Left ventricle myocardium superior (tissue), 1 donor: Measurements from ENCODE around the gene OSBPL2. TPM values are rescaled to one million over a fixed set of nuclear protein-coding genes. Genes with fewer than 3 reads are reported as not detected.

Experiments used
- ATAC-seq: fragments of 200-7000 bp; cut with Tn5 transposase; one replicate; pipeline ENCODE4 v1.9.1; 2020; ENCODE audit warnings: mild to moderate bottlenecking, moderate library complexity
- DNase-seq: peaks from one replicate; pipeline ENCODE4 v3.0.0-alpha.2; 2020
- intact Hi-C: fragments of 100-400 bp; cut with micrococcal nuclease; formaldehyde crosslinking; loops from one replicate; pipeline ENCODE4 v1.11.0; 2022
- total RNA-seq: library from RNA; stranded (reverse); fragmentation: NEBNext Ultra II Directional; extraction: Animal tissue kit (Norgen Biotek cat#: 25700); gene quantifications from one replicate; pipeline ENCODE4 v1.2.1, GENCODE V29; 2021
- donor health status: DM: no; HTN: yes; CAD: no; lungs with severe emphysema.

Gene OSBPL2
- total RNA-seq, 1 donor from 2014 or later: 60.0 TPM

DNA sequence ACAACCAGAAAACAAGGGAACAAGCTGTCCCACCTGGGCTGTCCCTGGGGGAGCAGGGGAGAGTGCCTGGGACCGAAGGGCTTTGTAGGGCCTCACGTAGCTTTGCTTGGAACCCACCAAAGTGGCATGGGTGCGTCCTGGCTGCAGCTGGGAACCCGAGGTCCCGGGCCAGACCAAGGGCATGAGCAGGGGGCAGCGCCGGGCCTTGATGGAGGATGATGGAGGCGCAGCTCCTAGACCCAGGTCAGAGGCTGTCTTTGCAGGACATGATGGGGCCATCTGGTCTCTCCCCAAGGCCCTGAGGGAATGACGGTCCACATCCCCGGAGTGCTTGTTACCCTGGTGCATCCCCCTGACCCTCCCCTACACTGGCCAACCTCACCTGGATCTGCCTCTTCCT lies 7.6 kb upstream of the OSBPL2 start:
- ATAC-seq (no peak), DNase-seq (no peak)
- intact Hi-C loops: no loop called here

DNA sequence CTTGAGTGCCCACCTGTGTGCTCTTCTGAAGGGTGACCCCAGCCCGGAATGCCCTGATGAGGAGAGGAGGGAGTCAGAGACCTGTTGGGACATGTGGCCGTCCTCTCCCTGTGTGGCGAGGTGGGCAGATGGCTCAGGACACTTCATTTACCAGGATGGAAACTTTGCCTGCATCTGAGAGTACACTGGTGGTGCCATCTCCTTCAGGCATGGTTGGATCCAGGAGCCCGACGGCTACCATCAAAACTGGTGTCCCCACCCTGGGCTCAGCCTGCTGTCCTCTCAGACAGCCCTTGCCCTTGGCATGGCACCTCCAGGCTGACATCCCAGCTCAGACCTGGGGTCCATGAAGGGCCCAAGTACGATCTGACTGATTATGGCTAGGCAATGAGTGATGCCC lies 7.0 kb upstream of the OSBPL2 start:
- intact Hi-C loops: no loop called here
- DNase-seq (no peak), ATAC-seq (no peak)

DNA sequence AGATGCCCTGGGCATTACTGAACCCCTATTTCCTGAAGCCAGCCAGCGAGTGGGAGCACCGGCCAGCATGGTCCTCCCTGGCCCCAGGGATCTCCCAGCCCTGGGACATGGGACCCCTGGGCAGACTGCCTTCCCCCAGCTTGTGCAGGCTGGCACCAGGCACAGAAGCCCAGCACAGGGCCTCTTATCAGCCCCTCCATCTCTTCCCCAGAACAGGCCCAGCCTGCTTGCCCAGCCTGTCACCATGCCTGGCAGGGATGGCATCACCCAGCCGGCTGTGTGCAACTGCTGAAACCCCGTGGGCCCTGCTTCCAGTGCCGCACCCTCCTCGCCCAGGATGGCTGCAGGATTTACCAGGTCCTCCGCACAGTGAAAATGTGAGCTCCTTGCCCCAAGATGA lies 6.1 kb upstream of the OSBPL2 start:
- intact Hi-C loops: no loop called here
- no peak for ATAC-seq
- no peak for DNase-seq

DNA sequence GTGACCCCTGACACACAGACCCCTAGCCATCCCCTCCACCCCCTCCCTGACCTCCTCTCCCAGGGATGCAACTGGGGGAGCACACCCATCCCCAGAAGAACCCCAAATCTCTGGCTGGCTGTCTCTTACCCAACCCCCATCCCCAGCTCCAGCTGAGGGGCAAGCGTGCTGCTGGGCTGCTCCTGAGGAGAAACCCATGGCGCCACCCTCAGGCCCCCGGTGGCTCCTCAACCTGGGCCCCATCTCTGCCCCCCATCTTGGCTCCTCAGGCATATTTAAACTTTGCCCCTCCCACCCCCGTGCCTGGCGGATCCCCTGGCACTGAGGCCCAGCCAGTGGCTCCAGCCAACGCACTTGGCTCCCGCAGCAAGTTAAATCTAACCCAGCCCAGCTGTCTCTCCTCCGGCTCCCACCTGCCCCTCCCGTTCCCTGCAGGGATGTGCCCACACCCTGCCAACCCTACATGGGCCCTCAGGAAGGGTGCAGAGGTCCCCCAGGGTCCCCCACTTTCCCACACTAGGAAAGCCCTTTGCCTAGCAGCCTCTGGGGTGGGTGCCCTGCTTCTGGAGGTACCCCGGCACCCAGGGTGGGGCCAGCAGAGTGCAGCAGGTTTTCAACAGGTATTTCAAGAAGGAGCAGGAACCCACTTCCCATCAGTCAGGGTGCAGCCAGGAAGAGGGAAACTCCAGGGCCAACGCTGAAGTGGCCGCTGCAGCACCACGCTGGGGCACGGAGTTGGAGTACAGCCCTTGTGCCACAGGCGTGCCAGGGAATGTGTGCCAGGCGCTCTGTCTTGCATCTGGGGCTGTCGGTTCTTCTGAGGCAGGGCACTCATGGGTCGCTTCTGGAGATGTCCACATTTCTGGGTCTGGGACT lies 5.3 kb upstream of the OSBPL2 start:
- ATAC-seq: peak; percentile 55
- DNase-seq: peak; percentile 74
- intact Hi-C loops: no loop called here

DNA sequence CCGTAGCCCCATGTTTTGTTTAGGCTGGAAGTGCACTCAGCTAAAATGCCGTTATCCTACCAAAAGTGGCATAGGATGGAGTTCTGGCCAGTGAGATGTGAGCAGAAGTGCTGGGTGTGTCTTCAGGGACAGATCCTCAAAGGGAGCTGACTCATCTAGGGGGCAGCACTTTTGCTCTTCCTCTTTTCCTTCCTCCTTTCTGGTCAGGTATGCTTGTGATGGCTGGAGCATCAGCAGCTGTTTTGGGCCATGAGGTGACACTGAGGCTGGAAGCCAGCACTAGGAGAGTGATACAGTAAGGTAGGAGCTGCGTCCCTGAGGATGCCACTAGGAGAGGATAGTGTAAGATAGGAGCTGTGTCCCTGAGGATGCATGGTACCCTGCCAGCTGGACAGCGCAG lies 4.6 kb upstream of the OSBPL2 start:
- ATAC-seq (no peak), DNase-seq (no peak)
- intact Hi-C loops: no loop called here

DNA sequence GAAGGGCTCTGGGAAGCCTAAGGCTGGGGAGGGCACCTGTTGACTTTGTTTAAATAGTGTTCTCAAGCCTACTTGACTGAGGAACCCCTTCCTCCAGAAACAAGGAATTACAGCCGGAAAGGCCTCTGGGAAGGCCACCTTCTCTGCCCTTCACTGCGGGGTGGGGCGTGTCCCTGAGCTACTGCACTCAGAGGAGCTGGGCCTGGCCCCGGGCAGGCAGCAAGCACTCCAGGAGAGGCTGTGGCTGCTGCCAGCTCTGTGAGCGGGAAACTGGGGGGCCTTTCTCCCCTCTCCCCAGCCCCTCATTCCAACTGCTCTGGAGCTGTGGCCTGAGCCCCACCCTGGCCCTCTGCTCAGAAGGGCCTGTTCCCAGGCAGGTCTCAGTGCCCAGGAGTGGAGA lies 4.0 kb upstream of the OSBPL2 start:
- ATAC-seq (peak; percentile 50), DNase-seq (peak; percentile 72)
- intact Hi-C loops: no loop called here

DNA sequence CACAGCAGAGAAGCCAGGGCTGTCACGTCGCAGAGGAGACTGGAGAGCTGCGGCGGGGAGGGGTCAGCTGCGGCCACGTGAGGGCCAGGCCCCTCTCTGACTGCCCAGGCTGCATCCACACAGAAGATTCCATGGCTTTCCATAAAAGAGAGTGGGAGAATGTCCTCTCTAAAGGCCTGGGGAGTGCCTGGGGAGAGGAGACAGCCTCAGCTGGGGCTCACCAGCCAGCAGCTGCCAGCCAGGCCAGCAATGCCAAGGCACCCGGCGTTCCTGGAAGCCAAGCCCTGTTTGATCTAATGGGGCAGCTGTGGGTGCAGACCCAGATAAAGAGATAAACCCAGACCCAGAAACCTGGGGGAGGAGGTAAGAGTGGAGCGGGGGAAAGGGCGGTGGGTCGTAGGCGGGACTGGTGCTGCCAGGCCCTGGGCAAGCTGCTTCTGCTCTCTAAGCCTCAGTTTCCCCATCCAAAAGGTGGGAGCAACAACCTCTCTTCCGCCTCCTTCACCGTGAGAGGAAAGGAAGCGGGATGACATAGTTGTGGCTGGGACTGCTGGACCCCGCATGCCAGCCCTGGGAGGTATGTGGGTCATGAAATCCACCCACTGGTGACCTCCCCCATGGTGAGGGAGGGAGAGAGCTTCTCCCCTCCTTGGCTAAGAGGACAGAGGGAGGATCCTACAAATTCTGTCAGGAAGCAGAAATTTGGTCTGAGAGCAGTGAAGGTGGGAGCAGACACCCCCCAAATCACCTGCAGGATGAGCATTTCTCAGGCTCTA lies 3.1 kb upstream of the OSBPL2 start:
- intact Hi-C loops: no loop called here
- DNase-seq (peak; percentile 61), ATAC-seq (peak; percentile 39)

DNA sequence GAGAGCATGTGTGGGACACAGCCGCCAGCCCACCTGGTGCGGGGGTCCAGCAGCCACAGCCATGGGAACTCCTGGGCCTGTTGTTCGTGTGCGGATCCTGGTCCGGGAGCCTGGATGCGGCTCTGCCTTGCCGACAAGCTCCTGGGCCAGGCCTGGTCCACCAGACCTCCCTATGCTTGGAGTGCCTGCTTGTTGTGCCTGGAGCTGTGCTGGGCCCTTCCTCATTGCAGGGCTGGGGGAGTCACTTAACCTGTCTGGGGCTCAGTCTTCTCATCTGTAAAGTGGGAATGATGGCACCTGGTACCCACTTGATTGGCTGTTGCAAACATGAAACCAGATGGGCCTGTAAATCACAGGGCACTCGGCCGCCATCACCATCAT lies 2.6 kb upstream of the OSBPL2 start:
- DNase-seq (no peak), ATAC-seq (no peak)
- intact Hi-C loops: no loop called here

DNA sequence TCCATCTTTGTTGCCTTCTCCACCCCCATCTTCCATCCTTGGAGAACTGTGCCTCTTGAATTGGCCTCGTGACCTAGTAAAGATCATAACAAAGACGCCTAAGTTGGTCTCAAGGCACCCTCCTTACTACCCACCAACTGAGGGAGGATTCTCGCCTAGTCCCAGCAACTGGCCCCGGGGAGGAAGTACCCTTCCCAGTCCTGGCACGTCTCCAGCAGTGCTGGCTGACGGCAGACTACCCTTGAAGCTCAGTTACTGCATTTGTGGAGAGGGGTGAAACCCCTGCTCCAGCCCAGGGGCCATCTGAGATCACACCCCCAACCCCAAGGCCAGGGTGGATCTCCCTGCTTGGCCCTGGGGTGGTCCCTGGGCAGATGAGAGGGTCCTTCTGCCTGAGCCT lies 2.1 kb upstream of the OSBPL2 start:
- DNase-seq (no peak), ATAC-seq (no peak)
- intact Hi-C loops: no loop called here

DNA sequence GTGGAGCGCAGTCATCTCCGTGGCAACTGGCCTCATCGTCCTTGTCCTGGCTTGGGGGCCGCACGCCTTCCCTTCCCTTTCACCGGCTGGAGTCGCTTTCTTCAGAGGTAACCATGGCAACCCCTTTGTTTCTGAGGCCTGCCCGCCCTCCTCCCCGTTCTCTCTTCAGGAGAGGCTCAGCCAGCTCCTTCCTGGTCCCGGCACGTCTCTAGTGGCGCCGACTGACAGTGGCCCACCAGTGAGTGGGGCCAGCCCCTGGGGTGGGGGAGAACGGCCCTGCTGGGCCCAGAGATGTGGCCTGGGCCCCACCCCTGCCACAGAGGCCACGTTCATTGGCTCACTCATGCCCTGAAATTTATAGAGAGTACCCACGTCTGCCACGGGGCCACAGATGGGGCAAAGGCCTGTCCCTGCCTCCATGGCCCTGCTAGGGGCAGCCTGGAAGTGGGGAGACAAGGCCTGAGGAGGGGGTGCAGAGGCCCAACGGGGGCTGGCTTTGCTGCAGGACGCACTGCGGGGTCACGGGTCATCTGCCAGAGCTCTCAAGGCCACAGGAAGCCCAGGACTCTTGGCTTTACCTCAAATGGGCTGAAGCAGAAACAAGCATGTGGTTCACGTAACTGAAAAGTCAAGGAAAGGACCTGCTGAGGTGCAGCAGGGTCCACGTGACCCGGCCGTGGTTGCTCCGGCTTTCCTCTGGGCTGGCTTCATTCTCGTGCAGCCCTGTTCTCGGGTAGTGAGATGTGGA lies 1.4 kb upstream of the OSBPL2 start:
- intact Hi-C loops: no loop called here
- no peak for ATAC-seq
- DNase-seq: no peak

DNA sequence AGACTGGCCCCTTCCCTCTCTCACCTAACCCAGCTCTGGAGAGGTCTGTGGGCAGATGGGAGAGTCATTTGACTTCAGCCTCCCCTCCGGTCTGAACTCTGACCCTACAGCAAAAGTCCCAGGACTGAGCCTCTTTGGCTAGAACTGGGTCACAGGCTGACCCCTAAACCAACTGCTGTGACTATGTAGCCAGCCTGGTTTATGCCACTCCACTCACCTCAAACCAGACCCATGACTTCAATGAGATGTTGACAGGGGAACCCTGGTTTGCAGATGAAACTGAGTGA lies 864 bp upstream of the OSBPL2 start:
- intact Hi-C loops: no loop called here
- DNase-seq (no peak), ATAC-seq (no peak)

DNA sequence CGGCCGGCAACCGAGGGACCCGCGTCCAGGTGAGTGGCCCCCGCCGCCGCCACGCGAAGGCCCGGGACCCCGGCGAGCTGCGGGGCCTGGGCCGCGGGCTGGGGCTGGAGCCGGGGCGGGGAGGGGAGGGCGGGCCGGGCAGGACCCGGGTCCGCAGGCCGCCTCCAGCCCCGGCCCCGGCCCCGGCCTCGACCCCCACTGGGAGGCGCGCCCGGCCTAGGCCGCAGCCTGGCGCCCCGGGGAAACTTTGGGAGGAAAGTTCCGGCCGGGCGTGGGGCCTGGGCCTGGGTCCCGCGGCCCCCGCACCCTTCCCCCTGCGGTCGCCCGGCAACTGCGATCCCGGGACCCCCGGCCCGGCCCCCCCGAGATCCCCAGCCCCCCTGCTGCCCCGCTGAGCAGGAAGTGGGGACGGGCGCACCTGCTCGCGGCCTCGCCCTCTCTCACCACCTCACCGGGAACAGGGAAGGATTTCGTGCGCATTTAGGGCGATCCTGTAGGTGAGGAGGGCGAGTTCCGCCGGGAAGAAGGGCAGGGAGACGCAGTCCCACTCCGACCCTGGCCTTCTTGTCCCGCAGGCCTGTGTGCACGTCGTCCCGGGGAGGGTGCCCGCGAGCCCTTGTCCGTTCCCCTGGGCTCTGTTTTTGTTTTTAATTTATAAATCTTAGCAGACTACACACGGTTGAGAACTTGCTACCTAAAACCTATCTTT lies 402 bp downstream of the OSBPL2 start:
- ATAC-seq (no peak), DNase-seq (no peak)
- intact Hi-C loops: no loop called here

DNA sequence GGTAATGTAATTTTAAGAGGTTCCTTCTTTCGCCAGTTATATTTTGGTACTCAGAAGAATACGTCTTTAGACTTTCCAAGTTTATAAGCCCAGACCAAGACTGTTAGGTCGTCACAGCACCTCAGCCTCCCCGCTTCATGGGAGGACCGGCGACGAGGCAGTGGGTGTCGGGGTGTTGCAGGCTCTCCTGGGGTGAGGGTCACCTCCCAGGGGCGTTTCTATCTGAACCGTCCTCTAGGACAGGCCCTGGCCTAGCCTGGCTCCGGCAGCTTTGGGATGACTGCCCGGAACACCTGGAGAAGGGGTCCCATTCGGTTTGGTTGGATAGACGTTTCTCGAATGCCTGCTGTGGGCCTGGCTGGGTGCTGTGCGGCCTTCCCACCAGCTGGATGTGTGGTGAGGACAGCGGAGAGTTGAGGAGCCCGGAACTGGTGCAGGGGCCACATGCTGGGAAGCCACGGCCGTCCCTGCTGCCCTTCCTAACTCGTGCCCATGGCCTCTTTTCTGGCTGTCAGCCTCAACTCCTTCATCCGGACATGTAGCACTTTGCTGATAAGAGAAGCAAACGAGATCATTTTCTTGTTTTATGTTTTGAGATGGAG lies 1.1 kb downstream of the OSBPL2 start:
- intact Hi-C loops: no loop called here
- DNase-seq: no peak
- no peak for ATAC-seq

DNA sequence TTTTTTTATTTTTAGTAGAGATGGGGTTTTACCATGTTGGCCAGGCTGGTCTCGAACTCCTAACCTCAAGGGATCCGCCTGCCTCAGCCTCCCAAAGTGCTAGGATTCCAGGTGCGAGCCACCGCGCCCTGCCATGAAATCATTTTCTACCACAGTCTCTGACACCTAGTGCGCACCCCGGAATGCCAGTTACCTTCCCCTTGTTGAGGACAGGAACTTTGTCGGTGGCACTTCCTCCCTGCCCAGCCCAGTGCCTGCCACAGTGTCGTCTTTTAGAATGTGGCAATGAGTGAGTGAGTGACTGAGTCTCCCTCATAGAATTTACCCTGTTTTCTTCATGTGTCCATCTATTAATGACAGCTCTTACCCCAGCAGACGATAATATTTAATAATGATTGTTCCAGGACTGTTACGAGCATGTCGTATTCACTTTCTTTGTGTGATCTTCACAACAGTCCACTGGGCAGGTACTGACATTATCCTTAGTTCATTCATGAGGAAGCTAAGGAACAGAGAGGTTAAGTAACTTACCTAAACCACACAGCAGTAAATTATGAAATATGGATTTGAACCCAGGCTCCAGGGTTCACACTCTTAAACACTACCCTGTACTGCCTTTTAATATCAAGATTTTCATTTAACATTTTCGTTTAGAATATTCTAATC lies 1.8 kb downstream of the OSBPL2 start:
- DNase-seq (no peak), ATAC-seq (no peak)
- intact Hi-C loops: no loop called here

DNA sequence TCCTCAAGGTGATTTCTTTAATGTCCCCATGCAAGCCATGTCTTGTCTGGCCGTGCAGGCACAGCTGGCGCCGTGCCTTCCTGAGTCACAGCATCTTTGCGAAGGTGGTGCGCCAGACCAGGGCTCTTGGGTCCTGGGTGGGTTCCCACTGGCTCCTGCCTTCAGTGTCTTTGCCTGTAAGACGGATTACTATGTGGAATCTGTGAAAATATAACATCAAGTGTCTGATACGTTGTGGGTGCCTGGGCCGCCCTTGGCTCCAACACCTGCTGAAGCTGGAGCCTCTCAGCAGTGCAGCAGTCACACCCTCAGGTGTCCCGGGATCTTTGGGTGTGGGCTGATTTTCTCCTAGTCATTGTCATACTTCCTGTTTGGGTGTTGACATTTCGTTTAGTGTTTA lies 3.2 kb downstream of the OSBPL2 start:
- intact Hi-C loops: no loop called here
- ATAC-seq (no peak), DNase-seq (no peak)

DNA sequence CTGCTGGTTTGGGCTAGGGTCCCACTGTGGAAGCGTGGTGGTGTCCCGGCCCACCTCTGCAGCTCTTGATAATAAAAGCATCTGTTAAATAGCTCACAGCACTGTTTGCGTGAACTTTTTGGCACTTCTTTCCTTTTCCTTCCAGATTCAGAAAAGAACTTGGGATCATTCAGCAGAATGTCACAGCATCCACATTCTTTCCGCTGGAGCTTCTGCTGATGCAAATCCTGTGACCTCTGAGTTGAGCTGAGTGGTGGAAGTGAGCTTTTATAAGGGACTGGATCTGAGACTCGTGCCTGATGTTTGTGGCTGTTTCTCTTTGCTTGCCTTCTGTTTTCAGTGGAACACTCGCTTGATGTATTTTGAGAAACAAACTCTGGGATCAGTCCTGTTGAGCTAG lies 3.9 kb downstream of the OSBPL2 start:
- intact Hi-C loops: no loop called here
- DNase-seq: no peak
- no peak for ATAC-seq

DNA sequence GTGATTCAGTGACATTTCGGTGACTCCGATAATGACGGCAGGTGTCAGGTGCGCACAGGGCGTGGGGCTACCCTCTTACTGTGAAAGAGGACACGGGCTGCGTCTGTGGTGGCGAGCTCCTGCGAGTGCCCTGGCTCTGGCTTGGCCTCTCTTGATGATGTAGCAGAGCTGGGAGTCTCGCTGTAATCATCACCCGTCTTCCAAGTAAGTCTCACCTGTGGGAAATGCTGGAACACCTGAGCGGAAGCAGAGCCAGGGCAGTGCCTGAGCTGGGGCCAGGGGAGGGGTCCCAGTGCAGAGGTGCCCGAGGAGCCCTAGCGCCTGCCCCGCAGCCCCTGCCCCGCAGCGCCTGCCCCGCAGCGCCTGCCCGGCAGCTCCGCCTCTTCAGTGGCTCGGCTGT lies 4.8 kb downstream of the OSBPL2 start:
- ATAC-seq: no peak
- DNase-seq: no peak
- intact Hi-C loops: no loop called here

DNA sequence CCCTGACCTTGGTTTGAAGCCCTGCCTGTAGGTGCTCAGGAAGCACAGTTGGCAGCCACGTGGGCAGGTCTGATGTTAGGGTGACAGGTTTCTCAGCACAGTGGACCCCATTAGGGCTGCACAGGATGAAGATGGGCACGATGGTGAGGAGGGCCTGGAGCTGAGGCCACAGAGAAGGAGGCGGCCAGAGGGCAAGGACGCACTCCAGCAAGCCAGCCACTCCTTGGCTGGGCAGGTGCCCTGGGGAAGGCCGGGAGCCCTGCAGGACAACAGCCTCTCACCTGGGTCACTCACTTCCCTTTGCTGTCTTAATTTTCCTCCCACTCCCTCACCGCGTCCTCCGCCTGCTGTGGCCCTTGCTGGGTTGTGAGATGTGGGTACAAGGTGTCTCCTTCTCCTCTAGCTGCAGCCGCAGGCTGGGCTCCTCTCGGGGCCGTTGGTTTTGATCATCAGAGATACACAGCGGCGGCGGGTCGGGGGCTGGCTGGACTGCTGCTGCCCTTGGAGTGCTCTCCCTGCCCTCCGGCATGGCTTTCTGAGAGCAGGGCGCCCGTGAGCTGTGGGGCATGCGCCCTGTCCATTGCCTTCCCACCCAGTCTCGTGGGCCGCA lies 5.7 kb downstream of the OSBPL2 start:
- DNase-seq: no peak
- intact Hi-C loops: no loop called here
- no peak for ATAC-seq
